HepG2 (cell line): Measurements from ENCODE around the gene SF3B6. TPM values are rescaled to one million over a fixed set of nuclear protein-coding genes. Genes with fewer than 3 reads are reported as not detected.

Source experiments
- ARNTL ChIP-seq: sonication (generic); formaldehyde crosslinking; IDR thresholded peaks from 2 replicates; pipeline ENCODE4 v1.4.0; 2020; ENCODE audit warnings: mild to moderate bottlenecking, missing genetic modification reagents
- ATRX ChIP-seq: sonication (generic); formaldehyde crosslinking; IDR thresholded peaks from 2 replicates; pipeline ENCODE4 v1.4.0; 2020; ENCODE audit warnings: missing genetic modification reagents, borderline replicate concordance
- CBX5 ChIP-seq: sonication (generic); formaldehyde crosslinking; IDR thresholded peaks from 2 replicates; pipeline ENCODE4 v1.4.0; 2020; ENCODE audit warnings: missing genetic modification reagents, borderline replicate concordance
- FOXP1 ChIP-seq, 2 experiments: fragments of 450-650 bp in 1 of 2; IDR thresholded peaks; 2 replicates each; pipeline ENCODE4 v1.6.1; 2017 to 2018; ENCODE audit warnings: antibody characterized with exemption in 1 of 2
- HNRNPUL1 ChIP-seq: fragments of 200-400 bp; formaldehyde crosslinking; IDR thresholded peaks from 2 replicates; pipeline ENCODE4 v1.6.1; 2017; ENCODE audit warnings: low read depth, mild to moderate bottlenecking, low read length, moderate library complexity
- HOXA7 ChIP-seq: sonication (generic); formaldehyde crosslinking; IDR thresholded peaks from 2 replicates; pipeline ENCODE4 v1.8.1; 2022; ENCODE audit warnings: mild to moderate bottlenecking, missing genetic modification reagents, moderate library complexity
- MIER3 ChIP-seq: IDR thresholded peaks from 2 replicates; pipeline ENCODE4 v1.6.1; 2016; ENCODE audit warnings: missing compliant biosample characterization, borderline replicate concordance
- MTF2 ChIP-seq: sonication (generic); formaldehyde crosslinking; IDR thresholded peaks from 2 replicates; pipeline ENCODE4 v1.5.0; 2020; ENCODE audit warnings: missing genetic modification reagents, borderline replicate concordance
- NR2C2 ChIP-seq: sonication (generic); formaldehyde crosslinking; IDR thresholded peaks from 2 replicates; pipeline ENCODE4 v1.4.0; 2020; ENCODE audit warnings: missing genetic modification reagents, mild to moderate bottlenecking, moderate library complexity, borderline replicate concordance
- RAD51 ChIP-seq: fragments of 450-650 bp; IDR thresholded peaks from 2 replicates; pipeline ENCODE4 v1.6.1; 2016; ENCODE audit warnings: borderline replicate concordance
- RFX3 ChIP-seq: IDR thresholded peaks from 2 replicates; pipeline ENCODE4 v1.6.1; 2016; ENCODE audit warnings: missing biosample characterization, missing genetic modification reagents
- RXRA ChIP-seq: sonication (generic); formaldehyde crosslinking; IDR thresholded peaks from 2 replicates; pipeline ENCODE4 v1.5.1; 2020; ENCODE audit warnings: missing genetic modification reagents
- SETDB1 ChIP-seq: sonication (generic); formaldehyde crosslinking; IDR thresholded peaks from 2 replicates; pipeline ENCODE4 v1.5.1; 2020; ENCODE audit warnings: missing genetic modification reagents, mild to moderate bottlenecking, borderline replicate concordance
- SNAPC5 ChIP-seq: sonication (generic); formaldehyde crosslinking; IDR thresholded peaks from 2 replicates; pipeline ENCODE4 v1.8.1; 2023; ENCODE audit warnings: mild to moderate bottlenecking, missing genetic modification reagents, borderline replicate concordance
- SPEN ChIP-seq: sonication (generic); formaldehyde crosslinking; IDR thresholded peaks from 2 replicates; pipeline ENCODE4 v1.5.1; 2020; ENCODE audit warnings: low read depth, mild to moderate bottlenecking, missing genetic modification reagents
- ZBTB20 ChIP-seq: sonication (generic); formaldehyde crosslinking; IDR thresholded peaks from 2 replicates; pipeline ENCODE4 v1.8.1; 2023; ENCODE audit warnings: missing genetic modification reagents, low read depth, mild to moderate bottlenecking, borderline replicate concordance
- ZFP36L2 ChIP-seq: sonication (generic); formaldehyde crosslinking; IDR thresholded peaks from 2 replicates; pipeline ENCODE4 v1.4.0; 2020; ENCODE audit warnings: missing genetic modification reagents
- ZNF143 ChIP-seq: sonication (generic); formaldehyde crosslinking; IDR thresholded peaks from 2 replicates; pipeline ENCODE4 v1.4.0; 2020; ENCODE audit warnings: missing genetic modification reagents
- ZNF20 ChIP-seq: sonication (generic); formaldehyde crosslinking; IDR thresholded peaks from 2 replicates; pipeline ENCODE4 v1.4.0; 2020; ENCODE audit warnings: mild to moderate bottlenecking, moderate library complexity, missing genetic modification reagents
- ZNF225 ChIP-seq: sonication (generic); formaldehyde crosslinking; IDR thresholded peaks from 2 replicates; pipeline ENCODE4 v1.4.0; 2020; ENCODE audit warnings: mild to moderate bottlenecking, missing genetic modification reagents
- ZNF44 ChIP-seq: sonication (generic); formaldehyde crosslinking; IDR thresholded peaks from 2 replicates; pipeline ENCODE4 v1.5.1; 2020; ENCODE audit warnings: mild to moderate bottlenecking, missing genetic modification reagents
- ZNF570 ChIP-seq: sonication (generic); formaldehyde crosslinking; IDR thresholded peaks from 2 replicates; pipeline ENCODE4 v1.4.0; 2020; ENCODE audit warnings: mild to moderate bottlenecking, missing genetic modification reagents, borderline replicate concordance
- ZNF660 ChIP-seq: sonication (generic); formaldehyde crosslinking; IDR thresholded peaks from 2 replicates; pipeline ENCODE4 v1.5.1; 2020; ENCODE audit warnings: mild to moderate bottlenecking, low read depth, missing genetic modification reagents, borderline replicate concordance
- polyA plus RNA-seq, 8 experiments: library from polyadenylated mRNA; depleted of rRNA in 3 of 8; stranded (reverse) in 7 of 8; unstranded in 1 of 8; fragments of >200 nt; fragmentation: Illumina TruSeq in 4 of 8; extraction: Trizol in 4 of 8; gene quantifications; 2 replicates each; pipeline versions ENCODE4 v1.2.1 to v1.2.3, GENCODE V29; 2011 to 2016; ENCODE audit warnings: low read depth in 4 of 8, missing spikeins in 1 of 8, mixed read lengths in 1 of 8; ENCODE audit not compliant: insufficient read depth in 1 of 8
- total RNA-seq, 5 experiments: library from RNA; depleted of rRNA; stranded (reverse); fragments of >200 nt; fragmentation: Illumina TruSeq; extraction: Trizol; gene quantifications; 2 replicates each; pipeline ENCODE4 v1.2.3, GENCODE V29; 2016; ENCODE audit warnings: low read depth in 1 of 5
- TF ChIP-seq, protein P1 (sequence below): sonication (generic); formaldehyde crosslinking; IDR thresholded peaks from 2 replicates; pipeline ENCODE4 v1.4.0; 2020; ENCODE audit warnings: missing genetic modification reagents

Gene SF3B6
- total and polyA plus RNA-seq, 2 of the 13 experiments (the other 11 are each of a cell fraction or from before 2014, with no cell fraction given) = 177 to 182 TPM

DNA sequence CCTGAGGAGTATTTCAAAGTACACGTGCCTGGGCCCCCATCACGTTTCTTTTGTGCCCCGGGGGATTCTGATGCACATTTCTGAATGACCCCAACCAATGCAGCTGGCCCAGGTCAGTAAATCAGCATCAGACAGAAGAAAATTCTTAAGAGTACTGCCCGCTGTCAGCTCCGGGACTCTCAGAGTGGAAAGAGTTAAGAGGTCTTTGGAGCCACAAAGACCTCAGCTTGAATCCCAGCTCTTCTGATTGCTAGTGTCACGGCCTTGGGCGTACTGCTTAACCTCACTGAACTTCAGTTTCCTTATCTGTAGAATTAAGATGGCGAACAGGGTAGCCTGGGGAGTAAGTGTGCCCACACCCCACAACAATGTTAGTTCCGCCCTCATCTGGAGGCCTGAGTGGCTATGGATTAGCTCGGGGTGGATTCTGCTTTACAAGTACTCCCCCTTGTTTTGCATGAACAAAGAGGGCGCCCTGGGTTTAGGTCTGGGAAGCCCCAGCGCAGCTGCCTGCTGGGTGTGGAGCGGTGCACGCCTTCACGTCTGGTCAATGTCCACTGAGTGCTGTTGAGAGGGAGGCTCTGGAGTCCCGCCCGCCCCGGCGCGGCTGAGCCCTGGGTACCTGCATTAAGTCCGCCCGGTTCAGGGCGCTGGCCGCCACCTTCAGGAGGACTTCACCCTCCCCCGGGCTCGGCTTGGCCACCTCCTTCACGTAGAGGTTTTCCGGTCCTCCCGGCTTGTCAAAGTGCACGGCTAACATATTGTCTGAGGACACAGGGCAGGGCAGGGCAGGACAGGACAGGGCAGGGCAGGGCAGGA, 7.7 kb upstream of the SF3B6 start (continued):
- TF ChIP-seq RAD51 (no peak), ATRX (CRISPR knock-in tag) (no peak), ZNF570 (no peak), ARNTL (no peak), ZFP36L2 (CRISPR knock-in tag) (no peak), ZNF660 (CRISPR knock-in tag) (no peak), HOXA7 (no peak), NR2C2 (peak; percentile 72), ZNF20 (CRISPR knock-in tag) (no peak), SPEN (CRISPR knock-in tag) (no peak; the same call in 1 of the 2 replicates), MTF2 (CRISPR knock-in tag) (peak; percentile 69; the same call in 1 of the 2 replicates), ZNF44 (CRISPR knock-in tag) (no peak; the same call in 1 of the 2 replicates), MIER3 (CRISPR knock-in tag) (no peak; the same call in 1 of the 2 replicates), RFX3 (CRISPR knock-in tag) (no peak), SNAPC5 (no peak), FOXP1 (IDR thresholded peaks at IDR 0.05) (no peak; the same call in 1 of the 2 replicates), FOXP1 (CRISPR knock-in tag; IDR thresholded peaks at IDR 0.05) (peak; percentile 59; the same call in 1 of the 2 replicates), ZBTB20 (CRISPR knock-in tag) (no peak; the same call in 1 of the 2 replicates), SETDB1 (CRISPR knock-in tag) (no peak), ZNF143 (peak; percentile 66), CBX5 (CRISPR knock-in tag) (peak; percentile 72; the same call in 1 of the 2 replicates), ZNF225 (CRISPR knock-in tag) (peak; percentile 61; the same call in 1 of the 2 replicates), RXRA (CRISPR knock-in tag) (no peak; the same call in 1 of the 2 replicates), HNRNPUL1 (no peak)
- TF ChIP-seq, protein P1, sequence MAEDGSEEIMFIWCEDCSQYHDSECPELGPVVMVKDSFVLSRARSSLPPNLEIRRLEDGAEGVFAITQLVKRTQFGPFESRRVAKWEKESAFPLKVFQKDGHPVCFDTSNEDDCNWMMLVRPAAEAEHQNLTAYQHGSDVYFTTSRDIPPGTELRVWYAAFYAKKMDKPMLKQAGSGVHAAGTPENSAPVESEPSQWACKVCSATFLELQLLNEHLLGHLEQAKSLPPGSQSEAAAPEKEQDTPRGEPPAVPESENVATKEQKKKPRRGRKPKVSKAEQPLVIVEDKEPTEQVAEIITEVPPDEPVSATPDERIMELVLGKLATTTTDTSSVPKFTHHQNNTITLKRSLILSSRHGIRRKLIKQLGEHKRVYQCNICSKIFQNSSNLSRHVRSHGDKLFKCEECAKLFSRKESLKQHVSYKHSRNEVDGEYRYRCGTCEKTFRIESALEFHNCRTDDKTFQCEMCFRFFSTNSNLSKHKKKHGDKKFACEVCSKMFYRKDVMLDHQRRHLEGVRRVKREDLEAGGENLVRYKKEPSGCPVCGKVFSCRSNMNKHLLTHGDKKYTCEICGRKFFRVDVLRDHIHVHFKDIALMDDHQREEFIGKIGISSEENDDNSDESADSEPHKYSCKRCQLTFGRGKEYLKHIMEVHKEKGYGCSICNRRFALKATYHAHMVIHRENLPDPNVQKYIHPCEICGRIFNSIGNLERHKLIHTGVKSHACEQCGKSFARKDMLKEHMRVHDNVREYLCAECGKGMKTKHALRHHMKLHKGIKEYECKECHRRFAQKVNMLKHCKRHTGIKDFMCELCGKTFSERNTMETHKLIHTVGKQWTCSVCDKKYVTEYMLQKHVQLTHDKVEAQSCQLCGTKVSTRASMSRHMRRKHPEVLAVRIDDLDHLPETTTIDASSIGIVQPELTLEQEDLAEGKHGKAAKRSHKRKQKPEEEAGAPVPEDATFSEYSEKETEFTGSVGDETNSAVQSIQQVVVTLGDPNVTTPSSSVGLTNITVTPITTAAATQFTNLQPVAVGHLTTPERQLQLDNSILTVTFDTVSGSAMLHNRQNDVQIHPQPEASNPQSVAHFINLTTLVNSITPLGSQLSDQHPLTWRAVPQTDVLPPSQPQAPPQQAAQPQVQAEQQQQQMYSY (CRISPR knock-in tag) = no peak
